GM18909 (cell line): Measurements from ENCODE around the gene XRRA1.
"Not testable (repeated sequence)": the region's sequence is repeated elsewhere in the genome, so short reads cannot be mapped to it uniquely, and the experiment has no call there.

Source experiments
- ATAC-seq: cut with Tn5 transposase; IDR thresholded peaks from one replicate; pipeline ENCODE4 v1.9.1; 2021; ENCODE audit warnings: mild to moderate bottlenecking; ENCODE audit not compliant: unreplicated experiment, poor library complexity

XRRA1 gene, protein sequence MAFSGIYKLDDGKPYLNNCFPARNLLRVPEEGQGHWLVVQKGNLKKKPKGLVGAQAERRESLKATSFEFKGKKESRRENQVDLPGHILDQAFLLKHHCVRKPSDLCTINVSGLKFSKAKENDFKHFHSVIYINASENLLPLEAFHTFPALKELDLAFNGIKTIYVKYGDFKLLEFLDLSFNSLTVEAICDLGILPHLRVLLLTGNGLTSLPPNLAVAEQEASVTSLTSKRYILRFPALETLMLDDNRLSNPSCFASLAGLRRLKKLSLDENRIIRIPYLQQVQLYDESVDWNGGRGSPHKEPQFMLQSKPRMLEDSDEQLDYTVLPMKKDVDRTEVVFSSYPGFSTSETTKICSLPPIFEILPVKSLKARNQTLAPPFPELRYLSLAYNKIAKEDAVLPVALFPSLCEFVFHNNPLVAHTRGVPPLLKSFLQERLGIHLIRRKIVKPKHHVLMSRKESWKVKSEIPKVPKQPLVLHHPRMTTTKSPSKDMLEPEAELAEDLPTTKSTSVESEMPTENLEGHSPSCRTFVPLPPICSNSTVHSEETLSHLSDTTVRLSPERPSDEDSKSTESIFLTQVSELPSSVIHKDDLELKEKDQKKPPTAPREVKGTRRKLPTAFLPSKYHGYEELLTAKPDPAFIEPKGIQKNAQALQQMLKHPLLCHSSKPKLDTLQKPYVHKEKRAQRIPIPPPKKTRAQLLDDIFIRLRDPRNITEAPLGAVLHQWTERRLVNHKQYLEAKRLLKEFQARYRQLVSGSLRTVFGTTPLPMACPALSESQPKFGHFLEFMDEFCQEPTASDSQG

GRCh38 chr11:74948898-74949752 is at the start of gene XRRA1, which contains the start of gene SPCS2:
TSS of gene XRRA1 (minus strand) at chr11:74949091. CDS start at chr11:74940878, 8,213 bp downstream.
TSS of gene SPCS2 (plus strand) at chr11:74949266. CDS start at chr11:74949286, 20 bp downstream.
- ATAC-seq, result peak; percentile 95

GRCh38 chr11:74992852-74993251 is 44.0 kb upstream of the XRRA1 start:
- no peak for ATAC-seq

DNA sequence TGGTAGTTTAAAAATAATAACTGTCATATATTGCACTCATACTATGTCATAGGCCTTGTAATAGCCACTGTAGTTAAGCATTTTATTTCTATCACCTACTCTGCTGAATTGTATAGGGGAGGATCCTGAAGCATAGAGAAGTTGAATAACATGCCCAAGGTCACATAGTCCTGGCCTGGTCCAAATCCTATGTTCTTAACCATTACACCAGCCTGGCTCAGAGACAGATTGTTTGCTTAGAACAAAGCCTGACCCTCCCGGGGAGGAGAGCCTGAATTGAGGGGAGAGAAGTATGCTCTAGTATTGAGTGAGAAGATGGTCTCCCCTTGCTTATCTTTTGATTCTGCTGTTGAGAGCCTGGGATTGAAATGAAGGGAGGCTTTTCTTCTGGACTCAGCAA is 42.0 kb upstream of the XRRA1 start:
- no peak for ATAC-seq

DNA sequence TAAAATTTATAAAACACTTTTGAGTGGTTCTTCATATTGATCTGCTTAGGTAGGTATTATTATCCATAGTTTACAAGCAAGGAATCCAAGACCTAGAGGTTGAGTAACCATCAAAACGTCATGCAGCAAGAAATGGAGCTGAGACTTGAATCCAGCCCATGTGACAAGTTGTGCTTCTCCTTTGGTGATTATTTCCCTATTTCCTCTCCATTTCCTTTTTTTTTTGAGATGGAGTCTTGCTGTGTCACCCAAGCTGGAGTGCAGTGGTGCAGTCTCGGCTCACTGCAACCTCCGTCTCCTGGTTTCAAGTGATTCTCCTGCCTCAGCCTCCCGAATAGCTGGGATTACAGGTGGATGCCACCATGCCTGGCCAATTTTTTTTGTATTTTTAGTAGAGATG is 41.3 kb upstream of the XRRA1 start:
- not testable (repeated sequence) for ATAC-seq

DNA sequence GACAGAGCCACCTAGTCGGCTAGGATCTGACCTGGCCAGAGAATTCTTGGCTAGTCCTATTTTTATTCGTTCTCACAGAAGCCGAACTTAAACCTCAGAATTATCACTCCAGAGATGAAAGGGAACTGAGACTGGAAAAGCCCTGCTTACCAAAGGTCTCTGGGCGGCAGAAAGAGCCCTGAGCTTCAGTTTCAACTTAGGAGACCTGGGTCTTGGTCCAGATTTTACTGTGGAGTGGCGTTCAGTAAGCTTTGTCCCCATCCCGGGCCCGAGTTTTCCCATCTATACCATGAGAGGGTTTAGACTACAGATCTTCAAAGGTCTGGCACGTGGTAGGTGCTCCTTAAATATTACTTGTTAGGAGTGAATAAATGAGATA is 40.4 kb upstream of the XRRA1 start:
- ATAC-seq, result peak; percentile 2

DNA sequence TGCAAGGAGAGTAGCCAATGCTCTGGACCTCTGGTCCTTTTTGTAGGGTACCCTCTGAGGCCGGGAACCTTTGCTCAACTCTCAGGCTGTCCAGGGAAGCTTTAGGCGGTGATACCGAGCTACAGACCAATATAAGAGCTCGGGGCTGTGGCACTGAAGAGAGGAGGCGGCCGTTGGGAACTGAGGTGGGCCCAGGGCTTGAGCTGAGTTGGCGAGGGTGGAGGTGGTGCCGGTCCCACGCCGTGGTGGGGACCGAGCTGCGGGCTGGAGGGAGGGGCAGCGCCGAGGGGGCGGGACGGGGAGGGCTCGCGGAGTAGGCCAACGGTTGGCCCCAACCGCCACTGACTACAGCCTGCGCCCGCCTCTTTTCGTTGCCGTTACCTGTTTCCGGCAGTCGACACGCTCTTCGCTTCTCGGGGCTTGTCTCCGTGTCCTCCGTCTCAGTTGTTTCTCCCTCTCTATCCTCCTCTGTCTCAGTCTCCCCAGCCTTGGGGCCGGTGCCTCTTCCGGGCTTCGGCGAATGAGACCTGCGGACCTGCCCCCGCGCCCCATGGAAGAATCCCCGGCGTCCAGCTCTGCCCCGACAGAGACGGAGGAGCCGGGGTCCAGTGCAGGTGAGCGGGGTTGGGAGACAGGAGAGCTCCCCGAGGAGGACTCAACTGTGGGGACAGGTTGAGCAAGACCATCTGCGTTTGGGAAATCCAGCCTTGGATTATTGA is 39.8 kb upstream of the XRRA1 start, which contains the start of gene NEU3:
Gene NEU3 (plus strand): TSS at position 393 of the 719 bp plus-strand sequence. CDS start 128 bp downstream, at position 521.
- ATAC-seq, result peak; percentile 85

- no peak for ATAC-seq
These were observed 35.8 kb upstream of the XRRA1 start for GRCh38 chr11:74984730-74985129.

GRCh38 chr11:74984070-74984469 is 35.2 kb upstream of the XRRA1 start:
- ATAC-seq, result no peak

DNA sequence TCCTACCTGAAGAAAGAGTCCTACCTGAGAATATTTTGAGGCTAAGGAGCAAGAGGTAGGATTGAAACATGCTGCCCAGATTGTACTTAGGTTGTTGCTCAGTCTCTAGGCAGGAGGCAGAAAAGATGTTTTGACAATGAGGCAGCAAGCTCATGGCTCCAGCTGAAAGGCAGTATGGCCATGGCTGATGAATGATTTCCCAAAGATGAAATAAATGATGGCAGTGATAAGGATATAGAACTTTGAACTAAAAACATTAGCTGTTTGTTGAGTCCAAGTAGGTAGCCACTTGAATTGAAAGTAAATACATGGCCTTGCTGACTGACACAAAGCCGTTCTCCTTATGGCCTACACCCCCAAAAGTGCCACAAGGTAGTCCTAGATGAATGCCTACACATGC is 33.0 kb upstream of the XRRA1 start:
- ATAC-seq, result no peak

GRCh38 chr11:74980634-74981033 is 31.7 kb upstream of the XRRA1 start:
- no peak for ATAC-seq

DNA sequence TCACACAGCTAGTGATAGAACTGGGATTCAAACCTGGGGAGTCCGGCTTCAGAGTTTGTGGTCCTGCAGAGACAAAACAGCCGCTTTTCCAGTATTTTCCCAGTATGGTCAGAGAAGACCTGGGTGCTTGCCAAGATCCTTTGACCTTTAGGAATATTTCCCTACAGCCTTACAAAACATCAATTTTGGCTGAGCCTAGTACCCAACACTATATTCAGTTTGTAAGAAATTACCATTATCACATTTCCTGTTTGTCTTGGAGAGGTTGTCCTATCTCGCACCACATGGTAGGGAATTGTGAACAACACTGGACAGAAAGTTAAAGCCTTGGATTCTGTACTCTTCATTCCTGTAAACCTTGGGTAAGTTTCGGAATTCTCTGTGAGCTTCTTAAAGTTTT is 29.1 kb upstream of the XRRA1 start:
- ATAC-seq, result no peak

DNA sequence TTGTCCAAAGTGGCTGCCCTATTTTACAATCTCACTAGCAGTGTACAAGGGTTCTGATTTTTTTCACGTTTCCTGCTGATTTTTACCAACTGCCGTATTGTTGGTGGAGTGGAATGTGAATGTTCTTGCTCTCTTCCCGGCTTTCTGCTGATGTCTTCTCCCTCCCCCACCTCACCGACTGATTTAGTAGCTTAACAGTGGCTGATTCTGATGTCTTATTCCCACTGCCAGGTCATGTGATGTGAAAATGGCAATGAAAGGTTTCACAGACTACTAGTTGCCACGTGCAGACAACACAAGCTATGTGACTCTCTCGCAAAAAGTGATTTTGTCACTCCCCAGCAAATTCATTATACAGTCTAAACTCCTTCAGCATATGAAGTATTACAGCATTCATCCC is 22.5 kb upstream of the XRRA1 start:
- ATAC-seq, result no peak

DNA sequence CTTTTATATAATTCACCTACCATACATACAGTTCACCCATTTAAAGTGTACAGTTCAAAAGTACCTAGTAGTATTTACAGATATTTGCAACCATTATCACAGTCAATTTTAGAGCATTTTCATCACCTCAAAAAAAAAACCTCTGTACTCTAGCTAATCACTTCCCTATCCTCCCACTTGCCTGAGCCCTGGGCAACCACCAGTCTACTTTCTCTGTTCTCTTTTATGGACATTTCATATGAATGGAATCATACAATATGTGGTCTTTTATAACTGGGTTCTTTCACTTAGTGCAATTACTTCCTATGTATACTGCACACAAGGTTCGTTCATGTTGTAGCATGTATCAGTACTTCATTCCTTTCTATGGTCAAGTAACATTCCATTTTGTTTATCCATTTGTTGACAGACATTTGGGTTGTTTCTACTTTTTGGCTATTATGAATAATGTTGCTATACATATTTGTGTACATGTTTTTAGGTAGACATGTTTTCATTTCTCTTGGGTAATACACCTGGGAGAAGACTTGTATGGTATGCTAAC is 22.0 kb upstream of the XRRA1 start:
- ATAC-seq, result no peak

DNA sequence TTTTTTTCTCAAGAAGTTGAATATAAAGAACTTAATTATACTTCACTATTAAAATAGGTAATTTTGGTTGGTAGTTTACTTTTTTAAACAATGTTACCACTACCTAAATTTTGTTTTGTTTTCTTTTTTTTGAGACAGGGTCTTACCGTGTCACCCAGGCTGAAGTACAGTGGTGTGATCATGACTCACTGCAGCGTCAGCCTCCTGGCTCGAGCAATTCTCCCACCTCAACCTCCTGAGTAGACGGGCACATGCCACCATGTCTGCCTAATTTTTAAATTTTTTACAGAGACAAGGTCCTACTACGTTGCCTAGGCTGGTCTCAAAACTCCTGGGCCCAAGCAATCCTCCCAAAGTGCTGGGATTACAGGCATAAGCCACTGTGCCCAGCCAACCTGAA is 17.8 kb upstream of the XRRA1 start:
- ATAC-seq, result no peak

GRCh38 chr11:74960128-74960527 is 11.2 kb upstream of the XRRA1 start:
- not testable (repeated sequence) for ATAC-seq

GRCh38 chr11:74957937-74958629 is 9.2 kb upstream of the XRRA1 start:
- no peak for ATAC-seq

GRCh38 chr11:74956397-74957015 is 7.6 kb upstream of the XRRA1 start:
- ATAC-seq, result no peak

GRCh38 chr11:74954199-74954598 is 5.3 kb upstream of the XRRA1 start:
- no peak for ATAC-seq
